Esophagus muscularis mucosa (tissue), 4 donors: ENCODE results near the gene TNRC6A. TPM values are rescaled to one million over a fixed set of nuclear protein-coding genes. Genes with fewer than 3 reads are reported as not detected.
"Not testable (repeated sequence)": the region's sequence is repeated elsewhere in the genome, so short reads cannot be mapped to it uniquely, and the experiment has no call there.

ENCODE experiments used
- DNase-seq: peaks from one replicate; pipeline ENCODE4 v3.0.0-alpha.2; 2017; ENCODE audit errors: extremely low spot score
- H3K27ac ChIP-seq, 4 donors: fragments of 200-600 bp; sonication (generic); replicated peaks in 1 of 4; 1 replicate in 3 of 4; 2 replicates in 1 of 4; pipeline ENCODE4 v1.5.1; 2016 to 2019; ENCODE audit warnings: mild to moderate bottlenecking in 1 of 4
- H3K27me3 ChIP-seq, 4 donors: fragments of 200-600 bp; sonication (generic); one replicate each; pipeline versions ENCODE4 v1.5.1 to v1.6.0; 2016 to 2019
- H3K36me3 ChIP-seq, 4 donors: fragments of 200-600 bp; sonication (generic); one replicate each; pipeline ENCODE4 v1.5.1; 2016 to 2019
- H3K4me1 ChIP-seq, 4 donors: fragments of 200-600 bp; sonication (generic); one replicate each; pipeline ENCODE4 v1.5.1; 2016 to 2019
- H3K4me3 ChIP-seq, 4 donors: fragments of 200-600 bp; sonication (generic); 1 replicate in 2 of 4; 2 replicates in 2 of 4; pipeline ENCODE4 v1.5.1; 2016 to 2019; ENCODE audit warnings: mild to moderate bottlenecking in 4 of 4, moderate library complexity in 1 of 4
- H3K9me3 ChIP-seq, 4 donors: fragments of 200-600 bp; sonication (generic); 1 replicate in 3 of 4; 2 replicates in 1 of 4; pipeline ENCODE4 v1.5.1; 2016 to 2019
- EP300 ChIP-seq: sonication (generic); formaldehyde crosslinking; IDR thresholded peaks from one replicate; pipeline ENCODE4 v1.6.1; 2017; ENCODE audit warnings: antibody characterized with exemption
- POLR2A ChIP-seq: fragments of 450-650 bp; IDR thresholded peaks from one replicate; pipeline ENCODE4 v1.6.1; 2017; ENCODE audit warnings: antibody characterized with exemption, moderate library complexity, mild to moderate bottlenecking, low read depth
- POLR2AphosphoS5 ChIP-seq, 2 donors: sonication (generic); formaldehyde crosslinking; IDR thresholded peaks; one replicate each; pipeline ENCODE4 v1.6.1; 2017; ENCODE audit warnings: antibody characterized with exemption in 2 of 2
- WGBS: methylation state at CpG from one replicate; pipeline ENCODE4 v1.1.5; 2018; 5-methylcytosine and 5-hydroxymethylcytosine counted together
- intact Hi-C: fragments of 100-400 bp; cut with DNase I; formaldehyde crosslinking; loops from one replicate; pipeline ENCODE4 v1.15.1; 2023
- total RNA-seq, 4 donors: library from RNA; depleted of rRNA; stranded (reverse); fragments of >200 nt; gene quantifications; one replicate each; pipeline versions ENCODE4 v1.1.0 to v1.2.1, GENCODE V29; 2016
- TF ChIP-seq, protein P1 (sequence below), 3 experiments: fragments of 200-600 bp in 2 of 3; fragments of 450-650 bp in 1 of 3; sonication (generic) in 2 of 3; IDR thresholded peaks; one replicate each; pipeline ENCODE4 v1.5.1; 2017 to 2019; ENCODE audit warnings: antibody characterized with exemption in 3 of 3, mild to moderate bottlenecking in 2 of 3, moderate library complexity in 1 of 3

The TNRC6A gene
- total RNA-seq, 4 donors from 2014 or later: 44.1 to 50.7 (median 46.4) TPM

DNA sequence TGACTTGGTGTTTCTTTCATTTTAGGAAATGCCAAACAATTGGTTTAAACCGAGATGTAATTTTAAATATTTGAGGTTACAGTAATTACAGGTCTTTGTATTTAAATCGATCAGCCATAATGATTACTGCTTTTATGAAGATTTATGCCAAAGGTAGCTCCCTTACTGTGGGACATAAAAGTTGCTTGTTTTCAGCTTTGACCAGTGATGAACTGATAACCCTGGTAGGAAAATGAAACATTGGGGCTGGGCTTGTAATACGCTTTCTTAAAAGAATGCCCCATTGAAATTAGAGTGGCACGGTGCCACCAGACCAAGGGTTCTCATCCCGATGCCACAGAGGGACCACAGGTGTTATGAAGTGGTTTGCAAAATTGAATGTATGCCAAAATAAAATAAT is 7.3 kb downstream of the TNRC6A start:
- WGBS: 53% methylated on average over 5 of the region's 5 CpGs
- Histone ChIP-seq H3K4me3 (peak overlapping the region in 2 of 4 donors; percentile 16 to 28), H3K4me1 (peaks cover 92 to 100% (median 99%) of the 10 kb centered on the region in 4 donors), H3K9me3 (no peaks in the 10 kb centered on the region), H3K27me3 (no peaks in the 10 kb centered on the region), H3K27ac (peak overlapping the region; percentile 91 to 94 (median 94)), H3K36me3 (peaks cover 0 to 10% (median 7%) of the 10 kb centered on the region in 4 donors)
- DNase-seq: no peak
- intact Hi-C loops: loop anchor here (5.0 to 10.0 kb wide), 2 partner anchors 41 to 72 kb away; no protein-coding TSS in a partner anchor
- TF ChIP-seq, protein P1, sequence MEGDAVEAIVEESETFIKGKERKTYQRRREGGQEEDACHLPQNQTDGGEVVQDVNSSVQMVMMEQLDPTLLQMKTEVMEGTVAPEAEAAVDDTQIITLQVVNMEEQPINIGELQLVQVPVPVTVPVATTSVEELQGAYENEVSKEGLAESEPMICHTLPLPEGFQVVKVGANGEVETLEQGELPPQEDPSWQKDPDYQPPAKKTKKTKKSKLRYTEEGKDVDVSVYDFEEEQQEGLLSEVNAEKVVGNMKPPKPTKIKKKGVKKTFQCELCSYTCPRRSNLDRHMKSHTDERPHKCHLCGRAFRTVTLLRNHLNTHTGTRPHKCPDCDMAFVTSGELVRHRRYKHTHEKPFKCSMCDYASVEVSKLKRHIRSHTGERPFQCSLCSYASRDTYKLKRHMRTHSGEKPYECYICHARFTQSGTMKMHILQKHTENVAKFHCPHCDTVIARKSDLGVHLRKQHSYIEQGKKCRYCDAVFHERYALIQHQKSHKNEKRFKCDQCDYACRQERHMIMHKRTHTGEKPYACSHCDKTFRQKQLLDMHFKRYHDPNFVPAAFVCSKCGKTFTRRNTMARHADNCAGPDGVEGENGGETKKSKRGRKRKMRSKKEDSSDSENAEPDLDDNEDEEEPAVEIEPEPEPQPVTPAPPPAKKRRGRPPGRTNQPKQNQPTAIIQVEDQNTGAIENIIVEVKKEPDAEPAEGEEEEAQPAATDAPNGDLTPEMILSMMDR (IDR thresholded peaks at IDR 0.05): no peak
- TF ChIP-seq POLR2AphosphoS5 (IDR thresholded peaks at IDR 0.05): no peak
- no peak for TF ChIP-seq POLR2A
- no peak for TF ChIP-seq EP300

- no peaks in the 10 kb centered on the region for H3K27me3 ChIP-seq
- H3K9me3 ChIP-seq: no peaks in the 10 kb centered on the region
- H3K4me3 ChIP-seq: peak overlapping the region in 3 of 4 donors; percentile 16 to 28 (median 17)
- intact Hi-C loops: loop anchor here (5.0 to 10.0 kb wide), 2 partner anchors 40 to 73 kb away; no protein-coding TSS in a partner anchor
- H3K4me1 ChIP-seq: peaks cover 92 to 100% (median 99%) of the 10 kb centered on the region in 4 donors
- DNase-seq: no peak
- WGBS: 8% methylated on average over 3 of the region's 3 CpGs
- TF ChIP-seq POLR2A: no peak
- no peak for TF ChIP-seq EP300
- TF ChIP-seq, protein P1 (IDR thresholded peaks at IDR 0.05): no peak
- no peak for TF ChIP-seq POLR2AphosphoS5 (IDR thresholded peaks at IDR 0.05)
- H3K27ac ChIP-seq: peak overlapping the region; percentile 91 to 94 (median 94)
- peaks cover 0 to 8% (median 7%) of the 10 kb centered on the region in 4 donors for H3K36me3 ChIP-seq
Observed at GRCh38 chr16:24737391-24737871, 8.0 kb downstream of the TNRC6A start.

DNA sequence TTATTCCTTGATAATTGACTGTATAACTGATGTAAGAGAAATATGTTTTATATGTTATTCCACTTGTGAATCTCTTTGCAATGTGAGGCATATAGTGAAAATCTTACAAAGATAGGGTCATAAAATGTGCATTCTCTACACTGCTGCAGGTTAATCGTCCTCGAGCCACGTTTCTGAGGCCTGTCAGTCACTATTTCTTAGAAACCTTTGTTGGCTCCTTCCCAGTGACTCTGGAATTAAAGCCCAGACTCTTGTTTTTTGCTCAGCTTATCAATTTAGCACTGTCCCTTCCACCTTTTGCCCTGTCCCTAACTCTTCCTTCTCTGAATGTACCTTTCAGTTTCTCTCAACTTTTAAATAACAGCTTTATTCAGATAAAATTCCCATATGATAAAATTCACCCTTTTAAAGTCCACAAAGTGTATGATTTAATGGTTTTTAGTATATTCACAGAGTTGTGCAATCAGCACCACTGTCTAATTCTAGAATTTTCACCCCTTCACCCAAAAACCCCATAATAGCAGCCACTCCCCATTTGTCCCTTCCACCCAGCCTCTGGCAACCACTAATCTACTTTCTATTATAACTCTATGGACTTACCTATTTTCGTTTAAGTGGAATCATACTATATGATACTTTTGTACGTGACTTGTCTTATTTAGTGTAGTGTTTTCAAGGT is 8.6 kb downstream of the TNRC6A start:
- 58% methylated on average over 5 of the region's 5 CpGs for WGBS
- peaks cover 0 to 6% (median 2%) of the 10 kb centered on the region in 4 donors for H3K36me3 ChIP-seq
- H3K4me3 ChIP-seq: peak overlapping the region in 1 of 4 donors; percentile 28
- H3K27me3 ChIP-seq: no peaks in the 10 kb centered on the region
- H3K27ac ChIP-seq: peak overlapping the region; percentile 91 to 94 (median 94)
- DNase-seq: no peak
- intact Hi-C loops: loop anchor here (5.0 to 10.0 kb wide), 2 partner anchors 39 to 73 kb away; no protein-coding TSS in a partner anchor
- peaks cover 92 to 100% (median 99%) of the 10 kb centered on the region in 4 donors for H3K4me1 ChIP-seq
- H3K9me3 ChIP-seq: no peaks in the 10 kb centered on the region
- TF ChIP-seq POLR2AphosphoS5 (IDR thresholded peaks at IDR 0.05): no peak
- TF ChIP-seq, protein P1 (IDR thresholded peaks at IDR 0.05): no peak
- TF ChIP-seq EP300: no peak
- no peak for TF ChIP-seq POLR2A

DNA sequence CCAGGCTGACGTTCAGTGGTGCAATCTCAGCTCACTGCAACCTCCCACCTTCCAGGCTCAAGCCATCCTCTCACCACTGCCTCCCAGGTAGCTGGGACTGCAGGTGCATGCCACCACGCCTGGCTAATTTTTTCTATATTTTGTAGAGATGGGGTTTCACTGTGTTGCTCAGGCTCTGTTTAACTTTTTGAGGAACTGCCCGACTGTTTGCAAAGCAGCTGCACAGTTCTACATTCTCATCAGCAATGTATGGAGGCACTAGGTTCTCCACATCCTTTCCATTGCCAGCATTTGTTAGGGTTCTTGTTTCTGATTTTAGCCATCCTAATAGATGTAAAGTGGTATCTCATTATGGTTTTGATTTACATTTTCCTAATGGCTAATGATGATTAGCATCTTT is 9.4 kb downstream of the TNRC6A start:
- no peak for DNase-seq
- Histone ChIP-seq H3K36me3 (peaks cover 0 to 3% (median under 1%) of the 10 kb centered on the region in 4 donors), H3K4me1 (peaks cover 92 to 100% (median 99%) of the 10 kb centered on the region in 4 donors), H3K27ac (peak overlapping the region; percentile 91 to 94 (median 94)), H3K27me3 (no peaks in the 10 kb centered on the region), H3K4me3 (no peak overlapping the region), H3K9me3 (no peaks in the 10 kb centered on the region)
- 69% methylated on average over 3 of the region's 3 CpGs for WGBS
- TF ChIP-seq EP300: no peak
- TF ChIP-seq POLR2A: no peak
- TF ChIP-seq POLR2AphosphoS5 (IDR thresholded peaks at IDR 0.05): no peak
- intact Hi-C loops: loop anchor here (5.0 to 10.0 kb wide), 2 partner anchors 38 to 74 kb away; no protein-coding TSS in a partner anchor

DNA sequence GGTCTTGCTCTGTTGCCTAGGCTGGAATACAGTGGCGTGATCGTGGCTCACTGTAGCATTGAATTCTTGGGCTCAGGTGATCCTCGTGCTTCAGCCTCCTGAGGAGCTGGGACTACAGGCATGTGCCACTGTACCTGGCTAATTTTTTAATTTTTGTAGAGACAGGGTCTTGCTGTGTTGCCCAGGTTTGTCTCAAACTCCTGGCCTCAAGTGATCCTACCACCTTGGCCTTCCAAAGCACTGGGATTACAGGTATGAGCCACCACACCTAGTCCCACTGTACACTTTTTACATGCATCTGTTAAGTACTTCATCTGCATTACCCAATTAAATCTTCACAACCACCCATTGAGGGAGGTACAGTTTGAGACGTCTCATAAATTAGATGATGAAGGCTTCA is 12.4 kb downstream of the TNRC6A start:
- H3K27me3 ChIP-seq: no peaks in the 10 kb centered on the region
- no peak overlapping the region for H3K27ac ChIP-seq
- H3K9me3 ChIP-seq: no peaks in the 10 kb centered on the region
- no peak for DNase-seq
- H3K4me3 ChIP-seq: no peak overlapping the region
- intact Hi-C loops: no loop called here
- TF ChIP-seq, protein P1 (IDR thresholded peaks at IDR 0.05): no peak
- TF ChIP-seq POLR2A: no peak
- no peak for TF ChIP-seq POLR2AphosphoS5 (IDR thresholded peaks at IDR 0.05)
- no peak for TF ChIP-seq EP300
- no peaks in the 10 kb centered on the region for H3K36me3 ChIP-seq
- H3K4me1 ChIP-seq: peaks cover 93 to 100% (median 99%) of the 10 kb centered on the region in 4 donors
- WGBS: 93% methylated on average over 4 of the region's 4 CpGs

GRCh38 chr16:24742610-24743009 is 13.2 kb downstream of the TNRC6A start:
- H3K27me3 ChIP-seq, DNase-seq, H3K4me3 ChIP-seq, intact Hi-C loops, H3K9me3 ChIP-seq, H3K36me3 ChIP-seq, H3K27ac ChIP-seq: not testable (repeated sequence)
- 94% methylated on average over 8 of the region's 8 CpGs for WGBS
- H3K4me1 ChIP-seq: peaks cover 94 to 100% (median 99%) of the 10 kb centered on the region in 4 donors
